Stimulated activated naive CD4-positive, alpha-beta T cell treated with Interleukin-2 at 50 U/mL for 16 hours (primary cell): ENCODE data around the gene STARD3.
"Not testable (repeated sequence)": the region's sequence is repeated elsewhere in the genome, so short reads cannot be mapped to it uniquely, and the experiment has no call there.

Experiments used
- DNase-seq: peaks from one replicate; lab custom pipeline; 2025; lab: John Stamatoyannopoulos, UW

The STARD3 gene

GRCh38 chr17:39636927-39637736 lies at the start of gene STARD3:
TSS of gene STARD3 (plus strand) at chr17:39637144. CDS start at chr17:39653532, 16,388 bp downstream.
- peak; percentile 90 for DNase-seq

GRCh38 chr17:39590180-39590579 lies 46.8 kb upstream of the STARD3 start:
- DNase-seq, result not testable (repeated sequence)

DNA sequence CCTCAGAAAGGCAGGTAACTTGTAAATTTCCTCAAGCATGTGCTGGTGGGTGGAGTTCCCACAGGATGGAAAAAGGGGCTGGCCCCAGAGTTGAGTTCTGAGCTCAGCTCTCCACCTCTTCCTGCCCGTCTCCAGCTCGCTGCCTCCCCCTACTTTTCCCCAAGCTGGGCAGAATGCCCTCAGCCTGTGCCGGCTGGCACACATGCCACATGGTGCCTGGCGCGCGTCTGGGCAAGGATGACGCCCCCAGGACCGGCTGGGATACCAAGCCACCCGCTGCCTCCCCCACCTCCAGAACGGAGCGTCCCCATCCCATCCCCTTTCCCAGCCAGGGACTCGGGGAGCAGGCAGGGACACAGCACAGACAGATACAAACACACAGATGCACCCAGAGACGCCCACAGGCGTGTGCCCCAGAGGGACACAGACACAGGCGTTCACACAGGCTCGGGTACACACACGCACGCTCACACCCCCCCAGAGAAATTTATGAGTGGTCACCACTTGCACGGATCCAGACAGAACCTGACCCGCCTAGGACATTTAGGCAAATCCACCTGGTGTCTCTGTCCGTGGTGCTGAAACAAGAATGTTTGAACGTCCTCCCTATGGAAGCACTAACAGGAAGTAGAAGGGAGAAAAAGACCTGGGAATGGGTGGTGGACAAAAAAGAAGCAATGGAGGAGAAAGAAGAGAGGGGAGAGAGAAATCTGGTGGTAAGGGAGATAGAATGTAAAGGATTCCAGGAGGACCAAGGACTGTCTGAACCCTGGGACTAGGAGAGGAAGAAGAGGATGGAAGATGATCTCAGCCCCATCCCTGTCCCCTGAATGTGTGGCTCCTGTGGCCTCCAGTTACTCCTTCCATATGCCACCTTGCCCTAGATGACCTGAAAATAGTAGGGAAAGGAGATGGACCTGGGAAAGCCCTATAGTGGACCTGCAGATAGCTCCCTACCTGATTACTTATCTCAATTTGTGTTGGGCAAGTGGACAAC lies 44.7 kb upstream of the STARD3 start:
- DNase-seq, result no peak

DNA sequence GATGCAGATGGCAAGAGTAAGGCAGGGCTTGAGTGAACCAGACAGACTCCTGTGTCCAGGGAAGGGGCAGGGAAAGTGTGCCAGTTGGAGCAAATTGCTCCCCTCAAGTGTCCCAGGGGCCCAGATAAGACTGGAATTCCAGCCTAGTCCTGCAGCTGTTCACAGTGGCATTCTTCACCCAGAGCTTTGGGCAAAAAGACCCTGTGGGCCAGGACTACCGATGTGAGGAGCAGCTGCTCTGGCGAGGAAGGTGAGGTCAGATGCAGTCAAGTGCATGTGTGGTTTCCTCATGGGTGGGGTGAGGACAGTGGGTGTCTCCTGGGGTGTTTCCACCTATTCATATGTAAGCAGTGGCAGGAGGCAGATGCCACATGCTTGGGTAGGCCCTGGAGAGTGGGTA lies 43.6 kb upstream of the STARD3 start:
- DNase-seq, result no peak

DNA sequence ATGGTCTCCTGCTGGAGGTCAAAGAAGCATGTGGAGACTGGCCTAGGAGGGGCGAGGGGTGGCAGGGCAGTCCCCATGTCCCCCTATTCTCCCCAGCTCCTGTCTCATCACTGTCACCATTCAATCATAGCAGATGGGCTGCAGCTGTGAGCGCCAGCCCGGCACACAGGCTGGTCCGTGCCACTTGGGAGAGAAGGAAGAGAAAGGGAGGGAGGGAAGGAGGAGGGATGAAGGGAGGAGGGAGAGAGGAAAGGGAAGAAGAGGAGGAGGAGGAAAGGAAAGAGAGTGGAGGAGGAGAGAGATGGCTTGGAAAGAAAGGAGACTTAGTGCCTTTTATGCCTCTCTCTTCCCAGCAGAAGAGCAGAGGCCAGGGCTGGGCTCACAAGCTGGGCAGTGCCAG lies 41.6 kb upstream of the STARD3 start:
- DNase-seq, result no peak

DNA sequence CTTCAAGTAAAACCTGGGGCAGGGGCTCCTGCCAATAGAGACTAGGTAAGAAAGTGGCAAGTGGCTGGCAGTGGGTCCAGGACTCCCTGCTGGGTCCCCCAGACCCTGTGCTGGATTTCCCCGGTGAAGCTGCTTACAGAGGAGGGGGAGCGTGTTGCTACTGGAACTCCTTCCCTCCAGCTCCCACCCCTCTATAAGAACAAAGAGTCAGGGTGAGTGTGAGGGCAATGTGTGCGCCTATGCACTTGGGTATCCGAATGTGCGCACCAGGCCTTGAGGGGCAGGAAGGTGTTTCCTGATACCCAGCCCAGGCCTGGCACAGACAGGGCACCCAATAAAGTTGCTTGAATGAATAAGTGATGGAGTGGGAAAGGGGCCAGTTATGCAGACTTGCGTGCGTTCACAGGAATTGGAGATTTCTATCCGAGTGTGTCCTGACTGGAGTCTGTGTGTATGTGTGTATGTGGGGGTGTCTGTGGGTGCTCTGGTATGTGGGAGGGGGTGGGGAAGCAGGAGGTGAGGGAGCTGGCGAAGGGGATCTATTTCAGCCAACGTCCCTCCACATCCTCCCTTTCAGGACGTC lies 40.9 kb upstream of the STARD3 start:
- DNase-seq, result no peak

GRCh38 chr17:39596543-39597267 lies 40.2 kb upstream of the STARD3 start:
- DNase-seq, result no peak

- DNase-seq, result no peak
These were observed 39.4 kb upstream of the STARD3 start for GRCh38 chr17:39597372-39598046.

DNA sequence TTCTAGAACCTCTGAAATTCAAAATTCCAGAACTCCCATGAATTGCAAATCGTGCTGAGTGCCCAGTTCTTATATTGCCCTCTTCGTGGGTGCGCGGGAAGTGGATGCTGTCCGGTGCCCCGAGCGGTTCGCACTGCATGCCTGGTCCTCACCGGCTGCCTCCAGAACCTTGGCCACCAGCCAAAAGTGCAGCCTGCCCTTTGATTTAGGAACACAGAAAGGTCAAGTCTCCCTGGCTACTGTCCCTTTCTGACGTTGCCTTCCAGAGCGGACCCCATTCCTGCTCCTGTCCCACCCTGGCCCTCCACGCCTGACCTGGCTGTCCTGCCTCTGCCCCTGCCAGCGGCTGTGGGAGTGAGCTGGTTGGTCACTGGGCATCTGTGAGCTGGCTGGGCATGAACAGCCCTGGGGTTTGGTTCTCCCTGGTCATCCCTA lies 38.9 kb upstream of the STARD3 start:
- DNase-seq, result no peak

- no peak for DNase-seq
These were observed 38.3 kb upstream of the STARD3 start for GRCh38 chr17:39598630-39599003.

DNA sequence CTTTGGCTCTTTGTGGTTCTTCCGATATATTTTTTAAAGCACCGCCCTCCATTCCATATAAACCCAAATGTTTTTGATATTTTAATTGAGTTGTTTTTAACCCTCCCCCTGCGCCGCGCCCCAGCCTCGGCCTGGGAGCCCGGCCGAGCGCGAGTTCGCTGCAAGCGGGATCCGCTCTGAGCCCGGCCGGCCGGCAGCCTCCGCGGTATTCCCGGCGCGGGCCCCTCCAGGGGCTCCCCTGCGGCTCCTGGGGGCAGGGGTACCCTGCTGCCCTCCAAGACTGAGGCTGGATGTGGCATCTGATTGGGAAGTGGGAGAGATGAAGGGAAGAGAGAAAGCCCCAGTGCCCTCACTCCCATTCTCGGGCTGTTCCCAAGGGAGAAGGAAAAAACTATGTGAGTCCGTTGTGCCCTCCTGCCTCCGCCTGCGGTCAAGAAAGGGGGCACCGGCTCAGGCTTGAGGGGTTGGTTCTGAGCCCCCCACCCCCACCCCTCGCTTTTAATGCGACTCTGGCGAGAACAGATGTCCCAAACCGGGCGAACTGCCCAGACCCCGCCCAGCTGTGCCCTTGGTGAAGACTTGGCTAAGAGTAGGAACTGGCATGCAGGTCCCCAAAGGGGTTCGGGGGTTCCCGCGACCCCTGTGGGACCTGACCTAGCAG lies 37.8 kb upstream of the STARD3 start:
- no peak for DNase-seq

DNA sequence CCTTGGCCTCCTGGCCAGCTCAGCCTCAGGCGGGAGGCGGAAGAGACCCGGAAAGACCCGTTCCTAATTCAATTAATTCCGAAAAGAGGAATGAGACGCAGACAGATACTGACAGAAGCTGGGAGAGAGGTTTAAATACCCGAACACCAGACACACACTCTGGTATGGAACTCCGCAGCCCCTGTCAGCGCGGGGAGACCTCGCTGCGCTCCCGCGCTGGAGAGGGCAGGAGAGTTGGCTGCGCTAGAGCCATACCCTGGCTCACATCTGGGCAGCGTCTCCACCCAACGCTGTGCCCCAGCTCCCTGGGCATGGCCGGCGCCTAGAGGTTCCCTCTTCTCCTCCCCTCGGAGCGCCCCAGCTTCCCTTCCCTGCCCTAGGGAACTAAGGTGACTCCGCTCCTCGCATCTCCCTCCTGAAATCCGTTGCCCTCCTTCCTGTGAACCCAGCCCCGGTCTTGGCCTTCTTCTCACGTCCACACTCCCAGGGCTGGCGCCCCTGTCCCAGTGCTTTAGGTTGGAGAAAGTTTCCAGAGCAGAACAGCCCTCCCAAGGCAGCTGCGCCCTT lies 37.2 kb upstream of the STARD3 start:
- DNase-seq, result no peak

DNA sequence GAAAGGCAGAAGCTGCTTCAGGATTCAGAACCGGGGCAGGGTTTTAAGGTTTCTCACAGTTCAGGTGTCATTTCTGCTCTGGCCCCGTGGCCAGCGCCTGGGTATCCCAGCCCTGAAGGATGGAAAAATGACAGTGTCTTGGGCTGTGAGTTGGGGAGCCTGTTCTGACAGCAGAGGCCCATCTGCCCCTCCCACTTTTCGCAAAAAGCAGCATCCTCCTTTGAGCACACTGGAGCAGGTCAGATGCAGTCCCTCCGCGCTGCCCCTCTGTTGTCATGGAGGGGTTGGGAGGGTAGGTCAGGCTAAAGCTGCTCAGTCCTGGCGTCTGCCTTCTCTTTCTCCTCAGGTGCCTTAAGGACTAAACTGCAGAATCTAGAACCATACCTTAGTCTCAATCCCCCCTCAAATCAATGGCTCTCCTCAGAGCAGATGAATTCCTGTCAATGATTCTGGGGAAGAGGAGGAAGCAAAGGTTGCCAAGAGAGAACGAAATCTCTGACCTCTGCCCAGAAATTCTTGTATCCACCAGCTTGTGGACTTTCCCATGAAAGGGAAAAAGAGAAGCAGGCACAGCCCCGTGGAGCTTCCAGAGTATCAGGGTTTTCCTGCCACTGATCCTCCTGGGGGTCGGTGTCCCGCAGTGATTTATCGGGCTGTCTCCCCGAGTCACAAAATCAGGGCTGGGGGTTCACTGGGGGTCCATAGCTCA lies 36.5 kb upstream of the STARD3 start:
- no peak for DNase-seq

GRCh38 chr17:39600997-39601597 lies 35.8 kb upstream of the STARD3 start:
- DNase-seq, result no peak

DNA sequence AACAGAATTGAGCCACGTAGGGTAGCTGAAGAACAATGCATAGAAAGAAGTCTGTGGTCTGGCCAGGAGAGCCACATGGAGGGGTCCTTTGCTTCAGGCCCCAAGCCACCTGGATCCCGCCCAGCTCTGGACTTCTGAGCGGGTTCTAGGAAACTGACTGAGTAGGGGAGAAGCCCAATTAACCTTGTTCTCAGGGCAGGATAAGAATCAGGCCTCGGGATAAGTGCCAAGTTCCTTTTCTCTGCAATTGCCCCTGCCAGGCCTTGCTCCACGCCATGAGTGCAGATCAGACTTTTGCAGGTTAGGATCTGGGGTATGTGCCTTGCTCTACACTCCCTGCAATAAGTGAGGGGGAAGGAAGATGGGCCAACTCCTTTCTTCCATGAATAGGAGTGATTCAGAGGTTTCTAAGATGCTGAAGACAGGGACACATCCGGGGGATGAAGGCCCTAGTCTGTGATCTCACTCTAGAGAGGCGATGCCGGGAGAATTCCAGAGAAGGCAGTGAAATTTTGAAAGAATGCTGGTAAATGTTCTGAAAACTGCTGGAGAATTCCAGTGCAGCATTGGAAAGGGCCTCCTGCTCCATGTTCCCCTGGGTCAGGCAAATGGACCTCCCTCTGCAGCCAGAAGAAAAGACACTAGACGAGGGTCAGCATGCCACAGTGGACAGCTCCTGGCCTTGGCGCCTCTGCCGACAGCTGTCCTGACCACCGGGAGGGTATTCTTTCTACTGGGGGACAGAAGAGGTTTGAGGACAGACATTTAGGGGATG lies 35.0 kb upstream of the STARD3 start:
- no peak for DNase-seq

- DNase-seq, result no peak
These were observed 34.2 kb upstream of the STARD3 start for GRCh38 chr17:39602533-39603303.

DNA sequence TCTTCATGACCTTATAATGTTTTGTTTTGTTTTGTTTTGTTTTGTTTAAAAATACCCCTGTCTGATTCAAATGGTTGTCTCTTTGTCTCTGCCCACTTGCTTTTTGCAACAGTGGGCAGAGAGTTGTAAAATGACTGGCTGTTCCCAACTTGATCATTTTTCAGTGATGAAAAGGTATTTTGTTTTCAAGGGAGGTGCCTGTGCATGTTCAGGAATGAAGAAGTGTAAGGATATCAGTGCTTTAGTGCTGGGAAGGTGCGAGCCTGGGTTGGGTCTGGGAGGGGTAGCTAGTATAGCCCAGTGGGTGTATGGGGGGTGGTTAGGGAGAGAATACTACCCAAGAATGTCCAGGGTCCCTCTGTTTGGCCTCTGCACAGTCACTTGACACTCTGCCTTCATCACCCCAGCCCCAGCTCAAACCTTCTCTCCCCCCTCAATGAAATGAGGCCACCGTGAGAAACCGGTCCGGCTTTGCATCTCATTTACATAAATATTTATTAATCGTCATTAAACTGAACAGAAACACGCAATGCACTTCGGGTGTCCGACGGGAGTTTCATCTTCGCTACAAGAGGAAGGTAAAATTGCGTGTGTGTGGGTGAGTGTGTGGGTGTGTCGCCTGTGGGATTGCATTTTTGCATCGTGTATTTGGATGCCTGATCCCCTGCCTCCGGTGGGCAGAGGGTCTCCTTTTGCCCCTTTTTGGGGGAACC lies 33.5 kb upstream of the STARD3 start:
- no peak for DNase-seq
